OCI-M2 (cell line): Measurements from ENCODE around the gene SYT15.
"Not testable (repeated sequence)": the region's sequence is repeated elsewhere in the genome, so short reads cannot be mapped to it uniquely, and the experiment has no call there.

Experiments
- DNase-seq: peaks from one replicate; lab custom pipeline; 2025; ENCODE audit not compliant: unreplicated experiment; lab: John Stamatoyannopoulos, UW

SYT15 gene

GRCh38 chr10:46556515-46557318 is 22.2 kb upstream of the SYT15 start, which contains the start of gene GPRIN2:
Gene GPRIN2, minus strand, starts transcription at chr10:46556658. Its CDS starts 5,922 bp downstream, at chr10:46550736.
- no peak for DNase-seq

- DNase-seq = no peak
These were observed 21.4 kb upstream of the SYT15 start for GRCh38 chr10:46557319-46558121.

- DNase-seq = no peak
These were observed 20.9 kb upstream of the SYT15 start for GRCh38 chr10:46558122-46558391.

- DNase-seq = no peak
These were observed 20.3 kb upstream of the SYT15 start for GRCh38 chr10:46558392-46559185.

GRCh38 chr10:46559231-46559671 is 19.7 kb upstream of the SYT15 start:
- no peak for DNase-seq

- no peak for DNase-seq
These were observed 18.5 kb upstream of the SYT15 start for GRCh38 chr10:46560381-46560780.

GRCh38 chr10:46560952-46561351 is 18.0 kb upstream of the SYT15 start:
- no peak for DNase-seq

- not testable (repeated sequence) for DNase-seq
These were observed 13.2 kb upstream of the SYT15 start for GRCh38 chr10:46565591-46566332.

- DNase-seq = not testable (repeated sequence)
These were observed 11.8 kb upstream of the SYT15 start for GRCh38 chr10:46567151-46567550.

- not testable (repeated sequence) for DNase-seq
These were observed 8.3 kb upstream of the SYT15 start for GRCh38 chr10:46570655-46571054.

GRCh38 chr10:46572765-46573164 is 6.2 kb upstream of the SYT15 start:
- not testable (repeated sequence) for DNase-seq

GRCh38 chr10:46573314-46573713 is 5.6 kb upstream of the SYT15 start:
- not testable (repeated sequence) for DNase-seq

- DNase-seq = not testable (repeated sequence)
These were observed 5.0 kb upstream of the SYT15 start for GRCh38 chr10:46573884-46574283.

- DNase-seq = not testable (repeated sequence)
These were observed 1.1 kb upstream of the SYT15 start for GRCh38 chr10:46577624-46578473.

GRCh38 chr10:46579378-46579777 is 450 bp downstream of the SYT15 start:
- DNase-seq = not testable (repeated sequence)

- not testable (repeated sequence) for DNase-seq
These were observed 3.1 kb downstream of the SYT15 start for GRCh38 chr10:46581997-46582396.

- not testable (repeated sequence) for DNase-seq
These were observed 3.6 kb downstream of the SYT15 start for GRCh38 chr10:46582568-46582967.

- not testable (repeated sequence) for DNase-seq
These were observed 5.3 kb downstream of the SYT15 start for GRCh38 chr10:46584196-46584595.

- DNase-seq = not testable (repeated sequence)
These were observed 6.3 kb downstream of the SYT15 start for GRCh38 chr10:46585246-46585645.

- not testable (repeated sequence) for DNase-seq
These were observed 8.6 kb downstream of the SYT15 start for GRCh38 chr10:46587546-46587945.
